Measurements from ENCODE around the gene OMA1.

DNA sequence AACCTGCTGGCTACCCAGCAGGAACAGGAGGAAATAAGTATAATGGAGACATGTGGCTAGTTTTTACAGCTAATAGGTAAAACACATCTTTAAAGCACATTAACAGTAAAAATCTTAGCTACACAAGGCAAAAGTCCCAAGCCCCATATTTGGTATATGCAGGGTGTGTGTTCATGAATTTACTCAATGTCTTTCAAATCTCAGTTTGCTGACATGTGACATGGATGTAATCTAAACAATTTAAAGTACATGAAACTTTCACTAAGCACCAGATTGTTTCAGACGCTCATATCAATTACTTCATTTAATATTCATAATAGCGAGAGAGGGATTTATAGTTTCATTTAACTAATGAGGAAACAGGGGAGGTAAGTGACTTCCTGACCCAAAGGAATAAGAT is 26.6 kb upstream of the OMA1 start:
- TF ChIP-seq, protein P1, sequence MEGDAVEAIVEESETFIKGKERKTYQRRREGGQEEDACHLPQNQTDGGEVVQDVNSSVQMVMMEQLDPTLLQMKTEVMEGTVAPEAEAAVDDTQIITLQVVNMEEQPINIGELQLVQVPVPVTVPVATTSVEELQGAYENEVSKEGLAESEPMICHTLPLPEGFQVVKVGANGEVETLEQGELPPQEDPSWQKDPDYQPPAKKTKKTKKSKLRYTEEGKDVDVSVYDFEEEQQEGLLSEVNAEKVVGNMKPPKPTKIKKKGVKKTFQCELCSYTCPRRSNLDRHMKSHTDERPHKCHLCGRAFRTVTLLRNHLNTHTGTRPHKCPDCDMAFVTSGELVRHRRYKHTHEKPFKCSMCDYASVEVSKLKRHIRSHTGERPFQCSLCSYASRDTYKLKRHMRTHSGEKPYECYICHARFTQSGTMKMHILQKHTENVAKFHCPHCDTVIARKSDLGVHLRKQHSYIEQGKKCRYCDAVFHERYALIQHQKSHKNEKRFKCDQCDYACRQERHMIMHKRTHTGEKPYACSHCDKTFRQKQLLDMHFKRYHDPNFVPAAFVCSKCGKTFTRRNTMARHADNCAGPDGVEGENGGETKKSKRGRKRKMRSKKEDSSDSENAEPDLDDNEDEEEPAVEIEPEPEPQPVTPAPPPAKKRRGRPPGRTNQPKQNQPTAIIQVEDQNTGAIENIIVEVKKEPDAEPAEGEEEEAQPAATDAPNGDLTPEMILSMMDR (conservative IDR thresholded peaks at IDR 0.05; ENCODE audit: low read length): no peak
- no peak for TF ChIP-seq EZH2phosphoT487 (IDR thresholded peaks at IDR 0.05; ENCODE audit: borderline replicate concordance)
